NCI-H446 (cell line): ENCODE data around the gene LRRC18.

ENCODE experiments used
- DNase-seq, 2 experiments: peaks; one replicate each; lab custom pipeline; 2025; lab: John Stamatoyannopoulos, UW

Gene LRRC18

DNA sequence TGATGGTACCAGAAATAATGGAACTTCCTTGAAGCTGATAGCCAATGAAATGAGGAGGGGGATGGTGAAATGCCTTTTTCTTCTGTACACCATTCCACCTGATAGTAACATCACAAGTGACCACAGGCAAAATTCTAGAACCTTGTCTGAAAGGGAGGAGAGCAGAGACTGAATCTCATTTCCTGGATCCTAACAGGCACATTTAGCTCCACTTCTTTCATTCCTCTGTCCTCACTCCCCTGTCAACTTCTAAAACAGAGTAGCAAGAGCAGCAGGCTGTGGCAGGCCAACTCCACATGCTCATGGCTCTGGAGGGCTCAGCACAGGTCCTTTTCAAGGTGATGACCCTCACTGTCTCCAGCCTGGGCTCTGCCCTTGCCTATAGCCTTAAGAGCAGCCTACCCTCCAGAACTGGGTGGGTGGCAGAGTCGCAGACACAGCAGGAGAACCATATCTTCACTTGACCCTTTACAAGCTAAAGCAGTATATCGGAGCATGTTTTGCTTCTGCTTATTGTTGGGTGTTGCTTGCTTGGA is at the start of gene LRRC18:
TSS of gene LRRC18 (minus strand) at position 51 of the 536 bp plus-strand sequence. CDS start 25,685 bp downstream, outside the sequence.
- DNase-seq = no peak

DNA sequence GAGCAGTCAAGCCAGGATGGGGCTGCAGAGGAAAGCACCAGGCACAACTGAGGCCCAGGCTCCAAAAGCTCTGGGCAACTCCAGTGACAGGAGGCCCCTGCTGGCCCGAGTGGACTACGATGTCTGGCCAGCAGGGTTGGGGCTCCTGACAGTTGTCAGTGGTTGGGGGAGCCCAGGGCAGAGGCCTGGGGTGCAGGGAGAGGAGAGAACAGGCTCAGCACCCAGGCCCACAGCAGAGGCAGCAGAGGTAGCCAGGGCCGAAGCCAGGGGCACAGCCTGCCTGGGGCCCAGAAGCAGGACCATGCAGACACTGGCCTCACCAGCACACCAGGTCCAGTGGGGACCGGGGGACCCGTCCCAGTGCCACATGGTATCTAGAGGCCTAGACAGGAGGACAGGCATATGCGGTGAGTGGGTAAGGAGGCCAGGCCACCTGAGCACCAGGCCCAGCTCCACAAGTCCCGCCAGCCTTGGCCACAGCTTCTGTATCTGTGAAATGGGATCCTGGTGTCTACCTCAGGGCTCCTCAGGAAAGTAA is 46.0 kb upstream of the LRRC18 start:
- DNase-seq = no peak

DNA sequence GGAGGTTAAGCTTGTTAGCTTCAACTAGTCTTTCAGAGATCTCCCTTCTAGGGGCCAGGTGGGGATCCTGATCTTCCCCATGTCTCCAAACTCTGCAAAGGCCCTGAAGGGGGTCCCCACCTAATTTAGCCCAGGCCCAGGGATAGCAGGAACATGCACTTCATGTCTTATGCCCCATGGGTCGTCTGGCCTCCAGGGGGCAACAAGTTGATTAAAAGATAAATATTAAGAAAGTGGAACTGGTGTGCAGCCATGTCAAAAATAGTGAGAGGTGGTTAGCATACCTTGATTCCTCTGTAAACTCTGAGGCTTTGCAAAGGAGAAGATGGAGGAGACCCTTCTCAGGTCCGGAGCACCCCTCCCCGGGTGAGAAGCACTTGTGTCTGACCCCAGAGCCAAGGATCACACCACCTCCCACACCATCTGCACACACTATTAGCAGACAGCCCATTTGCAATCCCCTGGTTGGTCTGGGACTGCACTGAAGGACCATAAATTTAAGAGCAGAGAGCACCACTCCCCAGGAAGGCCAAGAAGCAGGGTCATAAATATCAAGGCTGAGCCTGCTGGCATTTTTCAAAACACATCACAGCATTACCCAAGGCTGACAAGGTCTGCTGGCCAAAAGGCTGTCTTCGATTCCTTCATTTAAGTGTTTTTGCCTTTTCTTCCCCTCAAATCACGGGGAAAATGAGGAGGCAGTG is 44.2 kb upstream of the LRRC18 start:
- DNase-seq = no peak

DNA sequence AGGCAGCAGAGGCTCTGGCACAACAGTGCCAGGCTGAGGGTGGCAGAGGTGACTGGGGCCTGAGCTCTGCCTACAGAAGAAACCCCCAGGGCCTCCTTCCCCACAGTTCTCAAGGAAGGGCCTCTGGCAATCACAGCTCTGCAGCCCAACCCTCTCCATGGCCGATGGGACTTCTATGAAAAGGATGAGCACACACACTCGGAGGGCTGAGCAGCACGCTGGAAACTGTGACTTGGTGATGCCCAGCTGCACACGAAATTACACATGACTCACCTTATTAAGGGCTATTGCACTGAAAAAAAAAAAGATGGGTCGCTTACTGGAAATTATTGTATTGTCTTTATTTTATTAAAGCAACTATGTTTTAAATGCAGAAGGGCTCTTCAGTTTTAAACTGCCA is 42.9 kb upstream of the LRRC18 start:
- DNase-seq = no peak

DNA sequence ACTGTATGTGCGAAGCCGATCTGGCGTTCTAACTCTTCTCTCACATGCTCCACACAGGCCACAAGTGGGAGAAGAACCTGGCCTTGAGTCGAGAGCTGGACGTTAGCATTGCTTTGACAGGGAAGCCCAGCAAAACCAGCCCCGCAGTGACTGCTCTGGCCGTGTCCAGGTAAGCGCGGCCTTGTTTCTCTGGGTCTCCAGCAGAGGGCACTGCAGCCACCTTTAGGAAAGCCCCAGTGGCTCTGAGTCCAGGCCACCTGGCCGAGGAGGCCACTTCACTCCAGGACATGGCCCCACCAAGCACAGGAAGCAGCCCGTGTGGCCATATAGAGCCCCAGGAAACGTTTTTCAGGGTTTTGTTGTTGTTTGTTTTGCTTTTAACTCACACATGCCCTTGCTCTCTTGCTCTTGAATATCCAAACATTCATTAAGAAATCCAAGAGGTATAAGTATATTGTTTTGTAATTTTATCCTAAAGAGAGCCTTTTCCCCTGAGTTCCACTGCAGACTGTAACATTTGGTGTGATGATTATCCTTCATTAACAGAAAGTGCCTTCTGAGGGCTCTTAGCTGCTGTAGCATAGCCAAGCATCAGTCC is 41.8 kb upstream of the LRRC18 start:
- DNase-seq = peak in 1 of 2 experiments; percentile 5

DNA sequence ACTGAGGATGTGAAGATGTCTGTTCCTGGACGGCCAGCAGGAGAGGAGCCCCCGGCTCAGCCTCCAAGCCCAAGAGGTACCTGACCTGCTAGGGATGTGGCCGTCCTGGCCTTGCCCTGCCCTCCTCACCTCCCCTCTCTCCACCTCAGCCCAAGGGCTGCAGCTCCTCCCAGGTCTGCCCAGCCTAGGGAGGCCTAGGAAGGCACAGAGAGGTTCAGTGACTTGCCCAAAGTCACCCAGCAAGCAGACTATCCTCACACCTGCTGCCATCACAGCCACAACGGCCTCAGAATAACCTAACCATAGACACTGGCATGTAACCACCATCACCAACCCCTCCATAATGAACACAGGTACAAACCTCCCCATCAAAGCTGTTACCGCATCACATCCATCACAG is 38.7 kb upstream of the LRRC18 start:
- no peak for DNase-seq

DNA sequence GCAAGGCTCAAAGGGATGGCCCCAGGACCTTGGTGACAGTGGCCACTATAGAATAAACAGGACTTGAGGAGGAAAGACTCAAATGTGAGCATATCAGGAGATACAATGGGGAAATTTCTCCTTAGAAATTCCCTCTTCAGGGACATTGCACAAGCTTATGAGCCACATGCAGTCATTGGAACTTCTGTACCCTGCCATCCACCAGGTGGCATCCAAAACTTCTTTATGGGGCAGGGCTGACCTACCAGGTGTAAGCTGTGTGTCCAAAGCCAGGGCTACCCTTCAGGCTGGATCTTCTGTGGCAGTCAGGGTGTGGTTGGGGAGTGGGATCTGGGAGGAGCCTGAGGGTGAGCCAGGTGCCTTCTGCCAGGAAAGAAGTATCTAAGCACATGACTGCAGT is 36.6 kb upstream of the LRRC18 start:
- no peak for DNase-seq

DNA sequence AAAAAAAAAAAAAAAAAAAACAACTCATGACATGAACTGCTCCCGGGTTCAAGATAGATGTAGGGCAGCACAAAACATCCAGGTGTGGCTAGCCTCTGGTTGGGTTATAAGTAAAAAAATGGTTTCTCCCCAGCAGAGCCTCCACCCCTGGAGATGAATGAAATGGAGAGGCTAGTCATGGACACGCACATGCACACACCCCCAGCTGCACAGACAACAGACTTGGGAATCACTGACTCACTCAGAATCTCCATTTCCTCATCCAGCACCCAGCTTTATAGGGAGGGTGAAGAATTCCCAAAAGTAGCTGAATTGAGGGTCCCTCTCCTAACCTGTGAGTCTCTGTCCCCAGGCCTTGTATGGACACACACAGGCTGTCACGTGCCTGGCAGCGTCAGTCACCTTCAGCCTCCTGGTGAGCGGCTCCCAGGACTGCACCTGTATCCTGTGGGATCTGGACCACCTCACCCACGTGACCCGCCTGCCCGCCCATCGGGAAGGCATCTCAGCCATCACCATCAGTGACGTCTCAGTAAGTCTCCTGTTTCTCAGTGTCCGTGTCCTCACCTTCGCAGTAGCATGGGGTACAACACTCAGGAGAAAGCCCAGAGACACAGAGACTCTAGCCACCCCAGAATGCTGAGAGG is 35.0 kb upstream of the LRRC18 start:
- no peak for DNase-seq

DNA sequence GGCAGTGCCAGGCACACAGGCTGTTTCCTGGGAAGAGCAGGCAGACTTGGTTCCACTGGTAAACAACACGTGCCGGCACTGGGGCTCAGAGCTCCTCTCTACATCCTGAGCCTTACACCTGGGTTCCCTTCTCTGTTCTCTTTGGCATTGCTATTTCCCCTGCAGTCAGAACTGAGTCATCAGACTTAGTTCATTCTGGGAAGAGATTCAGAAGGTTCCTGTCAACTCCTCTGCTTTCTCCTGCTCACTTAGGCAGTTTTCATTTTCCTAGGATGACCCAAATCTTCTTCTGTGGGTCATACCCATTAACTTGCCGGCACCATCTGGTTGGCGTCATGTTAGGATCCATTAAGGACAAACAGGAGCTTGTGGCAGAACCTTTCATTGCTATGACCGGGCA is 33.4 kb upstream of the LRRC18 start:
- no peak for DNase-seq

DNA sequence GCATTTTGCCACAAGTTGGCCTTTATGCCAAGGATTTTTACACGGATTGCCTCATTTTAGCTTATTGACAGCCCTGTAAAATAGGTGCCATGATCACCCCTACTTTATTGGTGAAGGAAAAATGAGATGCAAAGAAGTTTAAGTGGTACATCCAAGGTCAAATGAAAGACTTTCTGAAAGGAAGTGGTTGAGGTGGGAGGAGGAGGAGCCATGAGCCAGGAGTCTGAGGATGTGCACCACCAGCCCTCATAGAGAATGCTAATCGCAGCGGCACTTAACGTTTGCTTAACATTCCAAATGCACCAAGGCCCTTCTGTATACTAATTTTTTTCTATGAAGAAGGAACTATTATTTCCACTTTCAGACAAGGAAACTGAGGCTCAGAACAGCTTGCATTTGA is 31.0 kb upstream of the LRRC18 start:
- no peak for DNase-seq

DNA sequence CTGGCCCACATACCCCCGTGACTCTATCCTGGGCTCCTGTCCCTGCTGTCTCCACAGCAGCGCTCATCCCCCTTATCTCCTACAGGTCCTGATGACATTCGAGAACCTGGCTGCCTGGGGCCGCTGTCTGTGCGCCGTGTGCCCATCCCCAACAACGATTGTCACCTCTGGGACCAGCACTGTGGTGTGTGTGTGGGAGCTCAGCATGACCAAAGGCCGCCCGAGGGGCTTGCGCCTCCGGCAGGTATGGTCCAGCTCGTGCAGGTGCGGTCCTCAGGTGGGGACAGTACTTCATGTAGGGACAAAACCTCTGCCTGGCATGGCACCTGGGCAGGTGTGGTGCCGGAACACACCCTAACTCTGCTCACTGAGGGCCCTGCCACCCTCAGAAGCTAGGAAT is 30.4 kb upstream of the LRRC18 start:
- DNase-seq = no peak

DNA sequence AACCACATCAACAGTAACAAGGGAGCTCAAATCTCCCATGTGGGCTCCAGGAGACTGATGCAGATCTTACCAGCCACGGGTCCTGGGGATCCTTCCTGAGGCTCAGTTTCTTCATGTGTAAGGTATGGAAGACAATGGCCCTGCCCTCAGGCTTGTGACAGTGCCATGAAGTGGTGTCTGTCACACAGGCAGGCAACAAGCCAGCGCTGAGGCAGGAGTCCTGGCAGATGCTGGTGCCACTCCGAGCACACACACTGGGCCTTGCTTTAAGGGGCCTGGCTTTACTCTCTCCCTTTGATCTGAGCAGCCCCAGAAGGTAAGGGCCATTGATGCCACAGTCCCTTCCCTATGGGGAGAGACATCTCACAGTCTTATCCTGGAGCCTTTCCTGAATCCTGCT is 28.4 kb upstream of the LRRC18 start:
- no peak for DNase-seq

DNA sequence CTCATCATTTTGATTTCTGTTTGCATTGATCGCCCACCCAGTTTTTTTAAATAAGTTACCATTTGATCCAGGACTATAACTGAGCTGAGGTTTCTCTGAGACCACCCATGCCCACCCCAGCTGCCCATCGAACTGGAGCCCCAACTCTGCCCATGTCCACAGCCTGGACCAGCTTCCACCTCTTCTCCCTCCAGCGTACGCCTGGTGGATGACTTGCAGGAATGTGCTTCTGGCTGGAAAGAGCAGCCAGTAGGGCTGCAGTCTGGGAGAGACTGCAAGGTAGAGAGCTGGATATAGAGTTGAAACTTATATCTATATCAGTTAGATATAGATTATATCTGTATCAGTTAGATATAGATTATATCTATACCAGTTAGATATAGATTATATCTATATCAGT is 25.8 kb upstream of the LRRC18 start:
- DNase-seq = no peak

DNA sequence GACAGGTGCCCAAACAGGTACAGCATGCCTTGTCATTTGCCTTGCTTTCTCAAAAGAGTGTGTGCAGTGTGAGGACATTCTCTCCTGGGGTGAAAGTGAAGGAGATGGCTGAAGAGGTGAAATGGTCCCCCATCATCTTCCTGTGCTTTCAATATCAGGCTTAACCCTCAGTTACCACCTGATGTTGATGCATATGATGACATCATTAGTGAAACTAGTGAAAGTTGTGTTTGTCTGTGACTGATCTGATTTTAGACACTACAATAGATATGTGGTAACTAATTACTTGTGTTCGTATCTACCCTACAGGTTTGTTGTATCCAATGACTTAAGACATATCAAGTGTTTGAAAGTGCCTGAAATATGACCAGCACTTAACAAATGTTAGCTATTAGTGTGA is 24.4 kb upstream of the LRRC18 start:
- DNase-seq = no peak

DNA sequence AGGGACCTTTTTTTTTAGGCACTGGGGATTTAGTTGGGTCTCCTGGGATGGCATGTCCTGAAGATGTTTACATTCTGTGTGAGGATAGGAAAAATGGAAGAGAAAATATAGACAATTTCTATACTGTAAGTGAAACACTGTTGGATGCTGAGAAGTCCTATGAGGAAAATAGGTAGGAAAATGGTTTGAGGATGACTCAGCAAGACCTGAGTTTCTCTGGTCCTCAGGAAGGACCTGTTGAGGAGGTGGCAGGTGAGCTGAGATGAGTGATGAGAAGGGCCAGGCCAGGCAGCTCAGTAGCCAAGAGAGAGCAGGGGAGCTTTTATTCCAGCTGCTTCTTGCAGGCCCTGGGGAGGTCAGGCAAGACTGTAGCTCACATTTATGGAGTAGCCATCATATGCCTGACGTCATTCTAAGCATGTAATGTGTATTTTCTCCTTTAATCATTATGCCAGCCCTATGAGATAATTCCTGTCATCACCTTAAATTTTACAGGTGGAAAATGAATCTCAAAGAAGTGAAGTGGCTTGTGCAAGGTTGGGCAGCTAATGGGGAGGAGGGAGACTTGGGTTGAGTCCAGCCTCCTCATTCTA is 19.1 kb upstream of the LRRC18 start:
- DNase-seq = no peak

DNA sequence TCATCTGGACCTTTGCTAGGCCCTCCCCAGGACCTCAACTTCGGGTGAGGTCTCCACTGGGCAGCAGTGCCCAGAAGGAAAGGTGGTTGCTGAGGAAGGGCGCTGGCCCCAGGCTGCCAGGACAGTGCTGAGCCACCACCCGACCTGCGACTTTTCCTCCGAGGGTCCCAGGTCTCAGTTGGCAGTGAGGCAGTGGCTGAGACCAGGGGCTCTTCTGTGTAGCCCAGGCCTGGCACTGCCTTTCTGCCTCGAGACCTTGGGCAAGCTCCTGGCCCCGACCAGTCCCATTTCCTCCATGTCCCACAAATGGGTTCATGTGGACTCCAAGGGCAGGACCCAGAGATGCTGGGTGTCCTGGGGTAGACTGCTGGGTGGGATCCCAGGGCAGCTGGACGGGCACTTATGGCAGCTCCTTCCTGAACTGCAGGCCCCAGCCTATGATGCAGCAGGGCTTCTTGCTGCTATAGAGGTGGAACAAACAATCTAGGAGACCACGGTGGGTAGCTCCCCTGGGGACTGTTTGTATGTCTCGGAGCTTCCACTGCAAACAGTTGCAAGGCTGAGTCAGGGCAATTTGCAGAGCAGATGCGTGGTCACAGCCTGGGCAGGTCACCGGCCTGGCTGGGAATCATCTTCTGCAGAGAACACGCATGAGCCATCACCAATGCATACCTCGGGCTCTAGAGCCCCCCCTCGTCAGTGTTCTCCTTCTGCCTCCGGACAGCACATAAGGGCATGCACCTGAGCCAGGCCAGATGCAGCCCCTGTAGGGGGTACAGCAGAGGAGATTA is 17.9 kb upstream of the LRRC18 start:
- no peak for DNase-seq

DNA sequence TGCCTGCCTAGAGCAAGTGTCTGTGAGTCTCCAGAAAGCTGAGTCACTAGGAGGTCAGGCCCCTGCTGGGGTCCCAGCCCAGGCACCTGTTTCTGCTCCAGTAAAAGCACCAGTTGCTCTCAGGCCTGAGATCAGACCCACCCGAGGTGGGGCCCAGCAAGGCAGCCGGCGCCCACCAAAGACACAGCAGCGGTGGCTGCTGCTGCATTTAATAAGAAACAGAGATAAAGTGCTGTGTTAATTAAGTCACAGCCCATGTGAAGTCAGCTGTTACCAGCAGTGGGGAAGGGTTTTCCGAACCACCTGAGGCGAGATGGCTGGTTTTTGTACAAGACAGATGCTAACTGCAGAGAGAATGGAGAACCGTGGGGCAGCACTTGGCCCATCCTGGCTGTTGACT is 12.1 kb upstream of the LRRC18 start:
- no peak for DNase-seq

DNA sequence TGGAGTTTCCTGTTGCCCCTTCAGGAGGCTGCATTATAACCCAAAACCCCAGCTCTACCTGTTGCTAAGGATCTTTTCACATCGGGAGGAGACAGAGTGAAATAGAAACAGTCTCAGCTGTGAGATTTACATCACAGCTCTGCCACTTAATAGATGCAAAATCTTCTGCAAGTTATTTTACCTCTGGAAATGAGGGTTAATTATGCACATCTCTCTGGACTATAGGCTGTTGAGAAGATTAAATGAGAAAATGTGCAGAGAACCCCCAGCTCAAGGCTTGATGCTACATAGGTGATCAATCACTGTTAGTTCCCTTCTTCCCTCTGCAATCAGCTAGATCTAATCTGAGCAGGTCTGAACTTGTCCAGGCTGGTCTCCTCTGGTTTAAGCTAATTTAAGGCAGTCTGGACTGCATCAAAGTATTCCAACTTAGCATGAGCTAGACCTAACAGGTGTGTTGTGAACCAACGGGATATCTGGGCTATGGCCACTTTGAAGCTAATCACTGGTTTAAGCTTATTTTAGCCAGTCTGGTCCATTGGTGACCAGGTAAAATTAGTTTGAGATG is 8.9 kb upstream of the LRRC18 start:
- no peak for DNase-seq

DNA sequence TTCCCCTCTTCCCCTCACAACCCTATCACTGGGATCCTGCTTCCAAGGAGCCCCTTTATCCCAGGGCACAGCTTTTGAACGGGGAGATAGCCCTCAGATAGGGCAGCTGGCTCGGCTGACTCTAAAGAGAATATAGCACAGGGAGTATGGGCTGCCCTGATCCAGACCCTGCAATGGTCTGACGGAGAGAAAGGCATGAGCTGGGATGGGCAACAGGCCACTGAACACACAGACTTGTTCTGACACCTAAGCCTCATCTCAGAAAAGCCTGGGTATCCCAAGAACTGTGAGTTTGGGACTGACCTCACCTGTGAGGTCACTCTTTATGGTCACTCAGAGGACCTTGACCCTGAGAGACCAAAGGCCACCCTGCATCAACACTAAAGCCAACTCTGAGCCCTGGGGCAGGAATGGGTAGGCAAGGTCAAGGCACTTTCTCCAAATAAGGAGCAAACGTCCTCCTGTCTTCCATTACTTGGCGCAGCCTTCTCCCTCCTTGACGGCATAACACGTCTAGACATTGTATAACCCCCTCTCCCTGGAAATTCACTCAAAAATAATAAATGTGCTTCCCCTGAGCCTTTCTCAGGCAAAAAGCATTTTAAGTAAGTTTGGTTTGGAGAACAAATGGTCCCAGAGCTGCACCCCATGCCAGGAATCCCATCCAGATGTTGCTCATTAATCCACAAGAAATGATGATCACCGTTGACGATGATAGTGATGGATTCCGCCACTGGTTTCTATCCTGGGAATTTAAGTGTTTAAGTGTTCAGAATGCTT is 8.2 kb upstream of the LRRC18 start:
- DNase-seq = no peak

DNA sequence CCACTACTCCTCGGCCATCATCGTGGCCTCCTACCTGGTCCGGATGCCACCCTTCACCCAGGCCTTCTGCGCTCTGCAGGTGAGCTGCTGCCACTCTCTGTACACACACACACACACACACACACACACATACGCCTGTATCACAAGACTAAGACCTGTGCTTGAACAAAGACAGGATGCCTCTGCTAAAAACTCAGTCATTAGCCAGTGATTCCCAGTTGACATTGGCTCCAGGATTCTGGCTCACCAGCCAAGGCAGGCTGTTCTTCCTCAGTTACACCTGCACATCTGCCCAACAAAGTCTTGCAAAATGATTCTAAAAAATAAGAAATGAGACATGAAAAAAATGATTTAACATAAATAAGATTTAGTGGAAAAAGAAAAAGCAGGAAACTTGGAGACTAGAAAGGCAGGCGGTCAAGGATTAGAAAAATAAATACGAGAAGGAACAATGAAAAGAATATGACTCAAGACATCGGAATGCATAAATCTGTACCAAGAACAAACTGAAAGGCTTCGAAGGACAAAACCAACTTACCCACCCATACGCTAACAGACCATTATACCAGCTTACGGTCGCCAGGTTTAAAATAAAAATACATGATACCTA is 7.4 kb upstream of the LRRC18 start:
- no peak for DNase-seq
